ENCODE results near the gene FAM133A.

Gene FAM133A

GRCh38 chrX:93673869-93674271 lies at the start of gene FAM133A:
Gene FAM133A, plus strand, starts transcription at chrX:93674206. Its CDS starts 35,214 bp downstream, at chrX:93709420.
- TF ChIP-seq GATA3 (IDR thresholded peaks at IDR 0.05; ENCODE audit: low read depth, low read length) (no peak), GATA2 (IDR thresholded peaks at IDR 0.05; ENCODE audit: low read depth, low read length) (no peak)

DNA sequence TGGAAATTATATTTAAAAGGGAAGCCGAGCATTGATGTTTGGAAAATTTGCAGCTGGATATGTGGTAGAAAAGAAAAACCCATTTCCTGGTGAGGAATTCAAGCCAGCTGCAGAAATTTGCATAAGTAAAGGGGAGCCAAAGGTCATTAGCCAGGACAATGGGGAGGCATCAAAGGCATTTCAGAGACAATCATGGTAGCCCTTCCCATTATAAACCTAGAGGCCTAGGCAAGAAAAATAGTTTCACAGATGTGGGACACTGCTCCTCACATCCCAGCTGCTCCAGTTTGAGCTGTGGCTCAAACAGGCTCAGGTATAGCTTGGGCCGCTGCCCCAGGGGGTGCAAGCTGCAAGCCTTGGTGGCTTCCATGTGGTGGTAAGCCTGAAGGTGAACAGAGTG lies 36.4 kb upstream of the FAM133A start:
- no peak for TF ChIP-seq GATA3 (IDR thresholded peaks at IDR 0.05; ENCODE audit: low read depth, low read length)
- TF ChIP-seq GATA2 (IDR thresholded peaks at IDR 0.05; ENCODE audit: low read depth, low read length): no peak

GRCh38 chrX:93649381-93649780 lies 24.6 kb upstream of the FAM133A start:
- no peak for TF ChIP-seq GATA2 (IDR thresholded peaks at IDR 0.05; ENCODE audit: low read depth, low read length)
- no peak for TF ChIP-seq GATA3 (IDR thresholded peaks at IDR 0.05; ENCODE audit: low read depth, low read length)

DNA sequence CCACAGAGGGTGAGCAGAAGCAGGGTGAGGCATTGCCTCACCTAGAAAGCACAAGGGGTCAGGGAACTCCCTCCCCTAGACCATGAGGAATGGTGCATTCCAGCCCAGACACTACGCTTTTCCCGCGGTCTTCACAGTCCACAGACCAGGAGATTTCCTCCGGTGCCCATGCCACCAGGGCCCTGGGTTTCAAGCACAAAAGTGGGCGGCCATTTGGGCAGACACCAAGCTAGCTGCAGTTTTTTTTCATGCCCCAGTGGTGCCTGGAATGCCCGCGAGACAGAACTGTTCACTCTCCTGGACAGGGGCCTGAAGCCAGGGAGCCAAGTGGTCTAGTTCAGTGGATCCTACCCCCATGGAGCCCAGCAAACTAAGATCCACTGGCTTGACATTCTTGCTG lies 13.4 kb upstream of the FAM133A start:
- TF ChIP-seq GATA2 (IDR thresholded peaks at IDR 0.05; ENCODE audit: low read depth, low read length) (no peak), GATA3 (IDR thresholded peaks at IDR 0.05; ENCODE audit: low read depth, low read length) (no peak)

DNA sequence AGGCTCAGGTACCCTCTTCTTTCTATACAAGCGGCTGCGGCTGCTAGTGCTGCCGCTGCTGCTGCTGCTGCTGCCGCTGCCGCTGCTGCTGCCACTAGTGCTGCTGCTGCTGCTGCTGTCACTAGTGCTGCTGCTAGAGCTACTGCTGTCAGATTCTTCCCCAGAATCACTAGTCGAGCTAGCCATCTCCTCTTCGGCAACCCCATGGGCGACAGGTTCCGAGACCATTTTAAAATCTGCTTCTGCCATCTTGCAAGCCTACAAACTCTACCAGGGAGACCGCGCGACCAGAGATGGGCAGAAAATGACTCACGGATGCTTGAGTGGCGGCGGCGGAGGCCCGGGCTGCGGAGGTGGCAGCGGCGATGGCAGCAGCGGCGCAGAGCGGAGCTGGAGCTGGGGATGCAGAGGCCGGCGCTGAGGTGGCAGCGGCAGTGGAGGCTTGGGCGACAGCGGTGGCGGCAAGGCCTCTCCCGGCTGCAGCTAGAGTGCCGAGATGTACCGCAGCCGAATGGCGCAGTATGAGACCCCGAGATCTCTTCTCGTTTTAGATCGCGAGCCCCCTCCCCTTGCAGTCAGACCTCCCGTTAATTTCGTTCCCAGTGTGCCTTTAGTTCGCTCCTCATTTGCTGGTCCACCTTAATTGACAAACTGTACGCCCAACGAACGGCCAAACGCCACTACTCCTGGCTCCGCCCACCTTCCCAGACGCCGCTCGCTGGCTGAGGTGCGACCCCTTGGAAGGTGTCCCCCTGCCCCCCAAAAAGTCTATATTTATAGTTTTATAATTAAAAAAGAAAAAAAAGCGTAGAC lies 744 bp upstream of the FAM133A start, which contains the start of gene NAP1L3:
Gene NAP1L3 (minus strand): TSS at position 523 of the 813 bp plus-strand sequence. CDS start 274 bp downstream, at position 249.
- no peak for TF ChIP-seq GATA3 (IDR thresholded peaks at IDR 0.05; ENCODE audit: low read depth, low read length)
- no peak for TF ChIP-seq GATA2 (IDR thresholded peaks at IDR 0.05; ENCODE audit: low read depth, low read length)

GRCh38 chrX:93695981-93696380 lies 22.0 kb downstream of the FAM133A start:
- TF ChIP-seq GATA2 (IDR thresholded peaks at IDR 0.05; ENCODE audit: low read depth, low read length) (no peak), GATA3 (IDR thresholded peaks at IDR 0.05; ENCODE audit: low read depth, low read length) (no peak)

DNA sequence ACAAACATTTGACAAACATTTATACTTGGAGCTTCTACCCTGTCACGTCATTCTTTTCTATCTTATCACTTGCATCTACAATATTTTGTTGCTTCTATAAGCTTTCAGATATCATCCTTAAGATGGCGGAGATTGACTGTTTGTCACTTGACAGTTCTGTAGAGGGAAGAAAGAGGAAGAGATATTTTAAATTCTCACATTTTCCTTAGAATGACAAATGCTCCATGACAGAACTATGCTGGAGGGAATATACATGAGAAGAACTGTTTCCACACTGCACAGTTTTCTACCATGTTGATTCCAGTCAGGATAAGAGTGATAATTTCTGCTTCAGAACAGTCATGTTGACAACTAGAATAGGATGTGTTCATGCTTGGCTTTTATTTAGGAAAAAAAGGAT lies 29.7 kb downstream of the FAM133A start:
- no peak for TF ChIP-seq GATA2 (IDR thresholded peaks at IDR 0.05; ENCODE audit: low read depth, low read length)
- no peak for TF ChIP-seq GATA3 (IDR thresholded peaks at IDR 0.05; ENCODE audit: low read depth, low read length)

GRCh38 chrX:93711076-93711475 lies 37.1 kb downstream of the FAM133A start:
- TF ChIP-seq GATA2 (IDR thresholded peaks at IDR 0.05; ENCODE audit: low read depth, low read length) (no peak), GATA3 (IDR thresholded peaks at IDR 0.05; ENCODE audit: low read depth, low read length) (no peak)

GRCh38 chrX:93741811-93742210 lies 67.8 kb downstream of the FAM133A start:
- TF ChIP-seq GATA3 (IDR thresholded peaks at IDR 0.05; ENCODE audit: low read depth, low read length) (no peak), GATA2 (IDR thresholded peaks at IDR 0.05; ENCODE audit: low read depth, low read length) (no peak)

DNA sequence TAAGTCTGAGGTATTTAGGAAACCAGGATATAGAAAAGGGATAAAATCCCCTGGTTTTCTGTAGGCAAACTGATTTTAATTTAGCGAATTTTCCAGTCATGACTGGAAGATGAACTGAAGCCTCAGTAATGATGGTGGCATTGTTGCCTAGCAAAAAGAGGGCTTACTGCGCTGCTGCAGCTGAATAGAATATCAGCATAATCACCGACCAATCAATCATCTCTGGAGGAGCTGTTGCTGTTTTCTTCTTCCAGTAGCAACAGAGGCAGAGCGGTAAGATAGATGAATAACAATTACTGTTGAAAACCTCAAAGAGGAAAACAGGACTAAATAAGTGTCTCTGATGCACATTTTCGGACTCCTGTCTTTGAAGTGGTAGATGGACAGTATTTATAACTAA lies 86.2 kb downstream of the FAM133A start:
- no peak for TF ChIP-seq GATA3 (IDR thresholded peaks at IDR 0.05; ENCODE audit: low read depth, low read length)
- no peak for TF ChIP-seq GATA2 (IDR thresholded peaks at IDR 0.05; ENCODE audit: low read depth, low read length)
